ENCODE measurements around the gene CCDC3.

DNA sequence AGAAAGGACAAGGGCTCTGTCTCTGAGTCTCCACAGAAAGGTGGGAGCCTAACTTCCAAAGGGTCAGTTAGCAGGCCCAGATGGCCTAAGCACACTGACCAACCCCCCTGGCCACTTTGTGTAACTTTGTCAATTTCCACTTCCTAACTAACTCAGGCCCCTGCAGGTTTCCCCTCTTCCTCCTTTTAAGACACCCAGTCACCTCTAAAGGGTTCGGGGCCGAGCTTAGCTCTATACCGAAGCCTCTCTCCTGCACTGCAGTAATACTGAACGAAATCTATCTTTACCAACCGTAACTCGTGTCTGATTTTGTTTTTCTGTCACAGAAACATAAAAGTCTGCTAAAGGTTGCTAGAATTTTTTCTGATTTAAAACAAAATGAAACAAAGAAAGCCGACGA lies 44.4 kb downstream of the CCDC3 start:
- TF ChIP-seq, protein P1, sequence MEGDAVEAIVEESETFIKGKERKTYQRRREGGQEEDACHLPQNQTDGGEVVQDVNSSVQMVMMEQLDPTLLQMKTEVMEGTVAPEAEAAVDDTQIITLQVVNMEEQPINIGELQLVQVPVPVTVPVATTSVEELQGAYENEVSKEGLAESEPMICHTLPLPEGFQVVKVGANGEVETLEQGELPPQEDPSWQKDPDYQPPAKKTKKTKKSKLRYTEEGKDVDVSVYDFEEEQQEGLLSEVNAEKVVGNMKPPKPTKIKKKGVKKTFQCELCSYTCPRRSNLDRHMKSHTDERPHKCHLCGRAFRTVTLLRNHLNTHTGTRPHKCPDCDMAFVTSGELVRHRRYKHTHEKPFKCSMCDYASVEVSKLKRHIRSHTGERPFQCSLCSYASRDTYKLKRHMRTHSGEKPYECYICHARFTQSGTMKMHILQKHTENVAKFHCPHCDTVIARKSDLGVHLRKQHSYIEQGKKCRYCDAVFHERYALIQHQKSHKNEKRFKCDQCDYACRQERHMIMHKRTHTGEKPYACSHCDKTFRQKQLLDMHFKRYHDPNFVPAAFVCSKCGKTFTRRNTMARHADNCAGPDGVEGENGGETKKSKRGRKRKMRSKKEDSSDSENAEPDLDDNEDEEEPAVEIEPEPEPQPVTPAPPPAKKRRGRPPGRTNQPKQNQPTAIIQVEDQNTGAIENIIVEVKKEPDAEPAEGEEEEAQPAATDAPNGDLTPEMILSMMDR (IDR thresholded peaks at IDR 0.05): no peak
- TF ChIP-seq, protein P2, sequence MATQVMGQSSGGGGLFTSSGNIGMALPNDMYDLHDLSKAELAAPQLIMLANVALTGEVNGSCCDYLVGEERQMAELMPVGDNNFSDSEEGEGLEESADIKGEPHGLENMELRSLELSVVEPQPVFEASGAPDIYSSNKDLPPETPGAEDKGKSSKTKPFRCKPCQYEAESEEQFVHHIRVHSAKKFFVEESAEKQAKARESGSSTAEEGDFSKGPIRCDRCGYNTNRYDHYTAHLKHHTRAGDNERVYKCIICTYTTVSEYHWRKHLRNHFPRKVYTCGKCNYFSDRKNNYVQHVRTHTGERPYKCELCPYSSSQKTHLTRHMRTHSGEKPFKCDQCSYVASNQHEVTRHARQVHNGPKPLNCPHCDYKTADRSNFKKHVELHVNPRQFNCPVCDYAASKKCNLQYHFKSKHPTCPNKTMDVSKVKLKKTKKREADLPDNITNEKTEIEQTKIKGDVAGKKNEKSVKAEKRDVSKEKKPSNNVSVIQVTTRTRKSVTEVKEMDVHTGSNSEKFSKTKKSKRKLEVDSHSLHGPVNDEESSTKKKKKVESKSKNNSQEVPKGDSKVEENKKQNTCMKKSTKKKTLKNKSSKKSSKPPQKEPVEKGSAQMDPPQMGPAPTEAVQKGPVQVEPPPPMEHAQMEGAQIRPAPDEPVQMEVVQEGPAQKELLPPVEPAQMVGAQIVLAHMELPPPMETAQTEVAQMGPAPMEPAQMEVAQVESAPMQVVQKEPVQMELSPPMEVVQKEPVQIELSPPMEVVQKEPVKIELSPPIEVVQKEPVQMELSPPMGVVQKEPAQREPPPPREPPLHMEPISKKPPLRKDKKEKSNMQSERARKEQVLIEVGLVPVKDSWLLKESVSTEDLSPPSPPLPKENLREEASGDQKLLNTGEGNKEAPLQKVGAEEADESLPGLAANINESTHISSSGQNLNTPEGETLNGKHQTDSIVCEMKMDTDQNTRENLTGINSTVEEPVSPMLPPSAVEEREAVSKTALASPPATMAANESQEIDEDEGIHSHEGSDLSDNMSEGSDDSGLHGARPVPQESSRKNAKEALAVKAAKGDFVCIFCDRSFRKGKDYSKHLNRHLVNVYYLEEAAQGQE (IDR thresholded peaks at IDR 0.05; ENCODE audit: insufficient read depth in 1 of 2, low read depth in 2 of 2, low read length in 1 of 2): no peak
- TF ChIP-seq POLR2AphosphoS5 (IDR thresholded peaks at IDR 0.05; ENCODE audit: low read depth, low read length): no peak
- TF ChIP-seq SIN3A (IDR thresholded peaks at IDR 0.05; ENCODE audit: borderline replicate concordance, insufficient read depth, low read depth, low read length): no peak
- TF ChIP-seq TCF7L2 (IDR thresholded peaks at IDR 0.05; ENCODE audit: low read depth, low read length): no peak

All from Panc1 (cell line).